Spleen (tissue), 7 donors: ENCODE data around the gene SERPINA1.

ENCODE experiments used
- POLR2A ChIP-seq, 3 donors: fragments of 450-650 bp; IDR thresholded peaks; one replicate each; pipeline ENCODE4 v1.5.1; 2017; ENCODE audit warnings: antibody characterized with exemption in 3 of 3, mild to moderate bottlenecking in 1 of 3
- POLR2AphosphoS5 ChIP-seq, 3 donors: sonication (generic); formaldehyde crosslinking; IDR thresholded peaks; one replicate each; pipeline ENCODE4 v1.5.1; 2017; ENCODE audit warnings: antibody characterized with exemption in 3 of 3
- TF ChIP-seq, protein P1 (sequence below), 11 experiments: fragments of 200-600 bp in 7 of 11; fragments of 450-650 bp in 4 of 11; sonication (generic) in 4 of 11; IDR thresholded peaks in 8 of 11; conservative IDR thresholded peaks in 3 of 11; 1 replicate in 7 of 11; 2 replicates in 4 of 11; pipeline versions ENCODE4 v1.4.0 to v1.8.0; 2016 to 2021; ENCODE audit warnings: antibody characterized with exemption in 11 of 11, inconsistent platforms in 4 of 11, mild to moderate bottlenecking in 1 of 11
- donor health status: DM: no; HTN: no; CAD: no; lungs with moderate emphysema.
- donor health status: DM: no; HTN: no; CAD: no.
- donor health status: DM: no; HTN: no; CAD: no.

DNA sequence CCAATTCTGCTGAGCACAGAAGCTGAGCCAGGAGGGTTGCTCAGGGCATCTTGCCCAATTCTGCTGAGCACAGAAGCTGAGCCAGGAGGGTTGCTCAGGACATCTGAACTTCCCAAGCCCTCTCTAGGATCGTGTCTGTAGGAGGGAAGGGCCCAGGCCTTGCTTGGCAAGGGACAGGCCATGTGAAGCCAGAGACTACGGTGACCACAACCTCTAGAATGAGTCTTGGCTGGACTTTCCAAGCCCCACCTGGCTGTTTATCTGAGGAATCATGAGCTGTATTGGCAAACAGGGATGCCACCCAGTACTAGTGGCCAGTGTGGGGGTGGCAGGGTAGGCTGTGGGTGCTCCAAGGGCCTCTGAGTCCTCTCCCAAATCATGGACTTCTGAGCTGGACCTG lies 57.5 kb downstream of the SERPINA1 start:
- TF ChIP-seq, protein P1, sequence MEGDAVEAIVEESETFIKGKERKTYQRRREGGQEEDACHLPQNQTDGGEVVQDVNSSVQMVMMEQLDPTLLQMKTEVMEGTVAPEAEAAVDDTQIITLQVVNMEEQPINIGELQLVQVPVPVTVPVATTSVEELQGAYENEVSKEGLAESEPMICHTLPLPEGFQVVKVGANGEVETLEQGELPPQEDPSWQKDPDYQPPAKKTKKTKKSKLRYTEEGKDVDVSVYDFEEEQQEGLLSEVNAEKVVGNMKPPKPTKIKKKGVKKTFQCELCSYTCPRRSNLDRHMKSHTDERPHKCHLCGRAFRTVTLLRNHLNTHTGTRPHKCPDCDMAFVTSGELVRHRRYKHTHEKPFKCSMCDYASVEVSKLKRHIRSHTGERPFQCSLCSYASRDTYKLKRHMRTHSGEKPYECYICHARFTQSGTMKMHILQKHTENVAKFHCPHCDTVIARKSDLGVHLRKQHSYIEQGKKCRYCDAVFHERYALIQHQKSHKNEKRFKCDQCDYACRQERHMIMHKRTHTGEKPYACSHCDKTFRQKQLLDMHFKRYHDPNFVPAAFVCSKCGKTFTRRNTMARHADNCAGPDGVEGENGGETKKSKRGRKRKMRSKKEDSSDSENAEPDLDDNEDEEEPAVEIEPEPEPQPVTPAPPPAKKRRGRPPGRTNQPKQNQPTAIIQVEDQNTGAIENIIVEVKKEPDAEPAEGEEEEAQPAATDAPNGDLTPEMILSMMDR (IDR thresholded peaks at IDR 0.05 in 8 of 11, conservative IDR thresholded peaks at IDR 0.05 in 3 of 11): no peak
- TF ChIP-seq POLR2A (IDR thresholded peaks at IDR 0.05) (no peak), POLR2AphosphoS5 (IDR thresholded peaks at IDR 0.05) (no peak)
